Measurements from ENCODE around the gene TCF4.

- TF ChIP-seq REST (tag by site-specific recombination; IDR thresholded peaks at IDR 0.05) = no peak
- no peak for TF ChIP-seq ZNF404 (tag by site-specific recombination; IDR thresholded peaks at IDR 0.05)
- no peak for TF ChIP-seq ZNF449 (tag by site-specific recombination; IDR thresholded peaks at IDR 0.05)
- TF ChIP-seq YY1 (tag by site-specific recombination; IDR thresholded peaks at IDR 0.05) = no peak
- TF ChIP-seq CTCF (tag by site-specific recombination; IDR thresholded peaks at IDR 0.05) = no peak
- no peak for TF ChIP-seq ZBTB26 (tag by site-specific recombination; optimal IDR thresholded peaks at IDR 0.05)
- no peak for TF ChIP-seq SCRT2 (tag by site-specific recombination; IDR thresholded peaks at IDR 0.05)
- no peak for TF ChIP-seq ZBTB49 (tag by site-specific recombination; IDR thresholded peaks at IDR 0.05; ENCODE audit: low read depth)
- TF ChIP-seq ZNF510 (tag by site-specific recombination; IDR thresholded peaks at IDR 0.05; ENCODE audit: insufficient replicate concordance) = no peak
- TF ChIP-seq PBX3 (CRISPR knock-in tag; IDR thresholded peaks at IDR 0.05) = no peak
Measured at GRCh38 chr18:55240978-55241377, 347.0 kb downstream of the TCF4 start.
